WI38 (cell line): ENCODE measurements around the gene ACKR2.

Experiments used
- H3K4me3 ChIP-seq: 2 replicates; pipeline ENCODE4 v1.5.1; 2011; ENCODE audit warnings: low read depth, mild to moderate bottlenecking, control low read depth, low read length
- TF ChIP-seq, protein P1 (sequence below): IDR thresholded peaks from 2 replicates; pipeline ENCODE4 v1.5.1; 2012; ENCODE audit warnings: low read depth, mild to moderate bottlenecking, control low read depth, low read length

ACKR2 gene

DNA sequence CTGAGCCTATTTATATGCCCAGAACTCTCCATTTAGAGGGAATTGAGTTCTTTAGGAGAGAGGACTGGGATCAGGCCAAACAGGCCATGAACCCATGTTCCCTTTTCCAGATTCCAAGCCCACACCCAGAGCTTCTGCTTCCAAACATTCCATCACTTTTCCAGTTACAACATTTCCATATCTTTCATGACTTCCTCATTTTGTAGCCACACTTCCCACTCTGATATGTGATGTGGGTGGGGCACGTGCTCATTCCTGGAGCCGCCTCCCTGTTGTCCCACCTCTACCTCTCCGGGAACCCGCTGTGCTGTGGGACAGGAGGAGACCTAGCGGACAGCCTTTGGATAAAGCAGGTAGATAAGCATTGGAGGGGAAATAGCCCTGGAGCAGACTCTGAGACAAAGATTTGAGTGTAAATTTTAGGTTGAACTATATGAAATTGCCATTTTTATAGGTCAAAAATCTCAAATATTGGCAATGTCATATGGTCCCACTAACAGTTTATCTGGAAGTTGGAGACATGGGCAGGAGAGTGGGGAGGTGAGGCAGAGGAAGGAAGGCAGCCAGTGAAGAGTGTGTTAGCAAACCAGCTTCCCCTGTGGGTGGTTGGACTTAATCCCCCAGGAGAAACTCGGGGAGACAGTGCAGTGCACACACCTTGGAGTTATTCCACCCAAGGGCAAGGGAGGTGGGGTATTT is 34.6 kb downstream of the ACKR2 start:
- no peak overlapping the region for H3K4me3 ChIP-seq
- TF ChIP-seq, protein P1, sequence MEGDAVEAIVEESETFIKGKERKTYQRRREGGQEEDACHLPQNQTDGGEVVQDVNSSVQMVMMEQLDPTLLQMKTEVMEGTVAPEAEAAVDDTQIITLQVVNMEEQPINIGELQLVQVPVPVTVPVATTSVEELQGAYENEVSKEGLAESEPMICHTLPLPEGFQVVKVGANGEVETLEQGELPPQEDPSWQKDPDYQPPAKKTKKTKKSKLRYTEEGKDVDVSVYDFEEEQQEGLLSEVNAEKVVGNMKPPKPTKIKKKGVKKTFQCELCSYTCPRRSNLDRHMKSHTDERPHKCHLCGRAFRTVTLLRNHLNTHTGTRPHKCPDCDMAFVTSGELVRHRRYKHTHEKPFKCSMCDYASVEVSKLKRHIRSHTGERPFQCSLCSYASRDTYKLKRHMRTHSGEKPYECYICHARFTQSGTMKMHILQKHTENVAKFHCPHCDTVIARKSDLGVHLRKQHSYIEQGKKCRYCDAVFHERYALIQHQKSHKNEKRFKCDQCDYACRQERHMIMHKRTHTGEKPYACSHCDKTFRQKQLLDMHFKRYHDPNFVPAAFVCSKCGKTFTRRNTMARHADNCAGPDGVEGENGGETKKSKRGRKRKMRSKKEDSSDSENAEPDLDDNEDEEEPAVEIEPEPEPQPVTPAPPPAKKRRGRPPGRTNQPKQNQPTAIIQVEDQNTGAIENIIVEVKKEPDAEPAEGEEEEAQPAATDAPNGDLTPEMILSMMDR: no peak

DNA sequence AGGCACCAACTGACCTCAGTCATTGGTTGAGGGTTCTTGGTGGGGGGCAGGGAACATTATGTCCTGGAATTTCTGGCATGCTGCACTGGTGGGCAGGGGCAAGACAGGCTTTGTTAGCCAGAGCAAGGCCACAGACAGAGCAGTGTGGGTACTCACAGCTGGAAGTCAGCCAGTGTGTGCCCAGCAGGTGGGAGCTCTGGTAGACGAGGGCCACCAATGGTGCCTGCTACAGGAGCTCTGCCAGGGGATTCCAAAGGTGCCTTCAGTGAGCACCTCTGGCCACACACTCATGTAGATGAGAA is 35.1 kb downstream of the ACKR2 start:
- TF ChIP-seq, protein P1: no peak

DNA sequence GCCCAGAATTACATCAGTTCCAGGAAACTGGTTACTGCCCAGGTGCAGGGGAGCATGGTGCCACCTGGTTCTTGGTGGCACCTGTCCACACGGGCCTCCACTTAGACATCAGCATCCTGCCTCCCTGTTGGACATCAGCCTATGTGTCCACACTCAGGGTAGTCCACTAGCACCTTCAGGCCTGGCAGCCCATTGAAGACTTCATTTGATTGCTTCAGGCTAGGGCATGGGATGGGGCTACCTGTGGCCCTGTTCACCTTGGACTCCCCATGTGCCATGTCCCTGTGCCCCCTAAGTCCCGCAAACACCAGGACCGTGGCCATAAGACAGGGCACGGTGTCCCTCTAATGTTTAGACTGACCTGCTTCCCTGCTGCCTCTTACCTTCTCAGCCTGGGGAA is 35.6 kb downstream of the ACKR2 start:
- TF ChIP-seq, protein P1: no peak

More for the DNA sequence above, 35.1 kb downstream of the ACKR2 start:
- H3K4me3 ChIP-seq: no peak overlapping the region

DNA sequence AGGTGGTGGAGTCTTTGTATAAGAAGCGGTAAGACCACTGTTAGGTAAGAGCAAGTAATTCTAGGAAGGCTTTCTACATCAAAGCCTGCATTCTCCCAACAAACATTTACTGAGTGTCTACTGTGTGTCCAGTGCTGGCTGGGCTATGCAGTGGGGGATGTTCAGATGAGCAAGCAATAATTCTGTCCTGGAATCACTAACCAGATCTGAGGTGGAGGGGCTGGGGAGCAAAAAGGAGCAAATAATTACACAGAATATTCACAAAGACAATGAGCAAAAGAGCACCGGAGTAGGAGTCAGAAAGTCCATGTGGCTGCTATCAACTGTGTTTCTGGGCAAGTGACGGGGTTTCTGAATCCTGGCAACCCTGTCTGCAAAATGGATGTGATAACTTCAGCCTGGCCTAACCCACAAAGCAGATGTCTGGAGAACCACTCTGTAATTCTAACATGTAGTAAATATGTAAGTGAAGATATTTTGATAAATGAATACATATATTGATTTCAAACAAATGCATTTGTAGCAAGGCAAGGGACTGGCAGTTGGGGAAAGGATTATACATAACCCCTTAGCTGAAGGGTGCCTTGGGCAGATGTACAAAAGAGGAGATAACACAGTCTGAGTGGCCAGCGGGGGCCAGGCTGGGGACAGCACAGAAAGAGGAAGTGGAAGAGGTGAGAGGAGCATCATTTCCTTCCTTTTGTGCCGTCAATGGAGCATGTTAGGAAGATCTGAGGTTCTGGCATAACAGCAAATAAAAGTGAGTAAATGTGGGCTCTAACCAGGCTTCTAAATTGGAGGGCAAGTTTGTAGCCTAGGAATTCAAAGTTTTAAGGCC is 37.7 kb downstream of the ACKR2 start:
- TF ChIP-seq, protein P1: no peak
- no peak overlapping the region for H3K4me3 ChIP-seq

More for the DNA sequence above, 35.6 kb downstream of the ACKR2 start:
- H3K4me3 ChIP-seq: no peak overlapping the region

DNA sequence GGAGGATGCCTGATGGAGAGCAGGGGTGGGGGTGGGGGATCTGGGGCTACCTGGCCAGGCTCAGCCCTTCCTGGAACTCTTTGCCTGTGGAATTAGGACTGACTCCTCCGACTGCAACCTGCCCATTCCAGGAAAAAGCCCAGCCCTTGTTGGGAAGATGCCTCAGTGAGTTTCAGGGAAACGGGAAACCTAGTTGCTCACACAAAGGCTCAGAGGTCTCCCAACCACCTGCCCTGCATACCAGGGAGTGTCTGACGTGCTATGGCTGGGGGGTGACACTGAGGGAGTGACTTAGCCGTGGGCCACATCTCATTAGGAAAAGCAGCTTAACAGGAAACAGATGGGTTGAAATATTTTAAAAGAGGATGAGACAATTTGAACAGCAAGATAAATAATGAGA is 38.5 kb downstream of the ACKR2 start:
- TF ChIP-seq, protein P1: no peak
- H3K4me3 ChIP-seq: no peak overlapping the region

DNA sequence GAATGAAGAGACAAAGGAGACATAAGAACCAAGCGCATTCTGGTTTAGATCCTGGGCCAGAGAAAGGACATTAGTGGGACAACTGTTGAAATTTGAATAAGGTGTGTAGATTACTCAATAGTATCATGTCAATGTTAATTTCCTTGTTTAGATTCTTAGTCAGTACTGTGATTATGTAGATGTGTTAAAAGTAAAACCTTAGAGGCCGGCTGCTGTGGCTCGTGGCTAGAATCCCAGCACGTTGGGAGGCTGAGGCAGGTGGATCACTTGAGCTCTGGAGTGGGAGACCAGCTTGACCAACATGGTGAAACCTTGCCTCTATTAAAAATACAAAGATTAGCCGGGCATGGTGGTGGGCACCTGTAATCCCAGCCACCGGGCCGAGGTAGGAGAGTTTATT is 39.8 kb downstream of the ACKR2 start:
- TF ChIP-seq, protein P1: no peak
- H3K4me3 ChIP-seq: no peak overlapping the region

DNA sequence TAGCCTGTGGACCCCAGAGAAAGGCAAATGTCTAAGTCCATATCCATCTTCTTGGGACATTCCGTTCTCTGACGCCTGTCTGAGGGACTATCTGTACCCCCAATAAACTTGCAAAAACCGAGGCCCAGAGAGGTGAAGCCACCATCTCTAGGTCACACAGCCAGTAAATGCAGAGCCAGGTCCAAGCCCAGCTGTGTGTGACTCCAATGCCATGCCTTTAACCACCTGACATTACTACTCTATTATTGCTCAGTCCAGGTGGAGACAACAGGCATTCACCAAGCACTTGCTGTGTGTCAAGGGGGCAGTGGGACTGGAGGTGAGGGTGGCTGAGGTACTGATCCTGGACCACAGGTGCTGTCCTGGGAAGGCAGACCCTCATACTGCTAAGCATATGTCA is 41.0 kb downstream of the ACKR2 start:
- TF ChIP-seq, protein P1: no peak
- no peak overlapping the region for H3K4me3 ChIP-seq
